Activated CD8-positive, alpha-beta memory T cell treated with anti-CD3 and anti-CD28 coated beads, Interleukin-2, amount 10 ng/mL, durations not matched to agents 7 days and 5 days (primary cell): ENCODE data around the gene KLF13. TPM values are rescaled to one million over a fixed set of nuclear protein-coding genes. Genes with fewer than 3 reads are reported as not detected.
A peak's percentile ranks its signal among the peaks of the same experiment; 100 is the strongest.

Source experiments
- ATAC-seq: fragments of 150-1000 bp; cut with Tn5 transposase; one replicate; pipeline ENCODE4 v1.10.0; 2021; ENCODE audit warnings: moderate library complexity
- CTCF ChIA-PET: fragments of 350-600 bp; sonication (Branson Sonifier 250); formaldehyde crosslinking; loops from one replicate; lab custom pipeline; 2021; ENCODE audit warnings: antibody characterized with exemption; lab: Charles Lee
- DNase-seq: peaks from one replicate; pipeline ENCODE4 v3.0.0-alpha.2; 2020
- H3K27ac Mint-ChIP-seq: one replicate; pipeline ENCODE4 v1.8.0; 2021; ENCODE audit warnings: mild to moderate bottlenecking, mixed read lengths
- H3K27me3 Mint-ChIP-seq: one replicate; pipeline ENCODE4 v1.8.0; 2021; ENCODE audit warnings: mixed read lengths
- H3K36me3 Mint-ChIP-seq: one replicate; pipeline ENCODE4 v1.8.0; 2021; ENCODE audit warnings: mild to moderate bottlenecking, mixed read lengths
- H3K4me1 Mint-ChIP-seq: one replicate; pipeline ENCODE4 v1.8.0; 2021; ENCODE audit warnings: mixed read lengths
- H3K4me3 Mint-ChIP-seq: one replicate; pipeline ENCODE4 v1.8.0; 2021; ENCODE audit warnings: mild to moderate bottlenecking, moderate library complexity, mixed read lengths
- H3K9me3 Mint-ChIP-seq: one replicate; pipeline ENCODE4 v1.8.0; 2022; ENCODE audit warnings: low read depth, mixed read lengths
- total RNA-seq, 2 experiments: library from RNA; stranded (reverse); gene quantifications; one replicate each; pipeline ENCODE4 v1.2.3, GENCODE V29; 2021

KLF13 gene
- total RNA-seq, 2 experiments from 2014 or later: 163 to 206 TPM

DNA sequence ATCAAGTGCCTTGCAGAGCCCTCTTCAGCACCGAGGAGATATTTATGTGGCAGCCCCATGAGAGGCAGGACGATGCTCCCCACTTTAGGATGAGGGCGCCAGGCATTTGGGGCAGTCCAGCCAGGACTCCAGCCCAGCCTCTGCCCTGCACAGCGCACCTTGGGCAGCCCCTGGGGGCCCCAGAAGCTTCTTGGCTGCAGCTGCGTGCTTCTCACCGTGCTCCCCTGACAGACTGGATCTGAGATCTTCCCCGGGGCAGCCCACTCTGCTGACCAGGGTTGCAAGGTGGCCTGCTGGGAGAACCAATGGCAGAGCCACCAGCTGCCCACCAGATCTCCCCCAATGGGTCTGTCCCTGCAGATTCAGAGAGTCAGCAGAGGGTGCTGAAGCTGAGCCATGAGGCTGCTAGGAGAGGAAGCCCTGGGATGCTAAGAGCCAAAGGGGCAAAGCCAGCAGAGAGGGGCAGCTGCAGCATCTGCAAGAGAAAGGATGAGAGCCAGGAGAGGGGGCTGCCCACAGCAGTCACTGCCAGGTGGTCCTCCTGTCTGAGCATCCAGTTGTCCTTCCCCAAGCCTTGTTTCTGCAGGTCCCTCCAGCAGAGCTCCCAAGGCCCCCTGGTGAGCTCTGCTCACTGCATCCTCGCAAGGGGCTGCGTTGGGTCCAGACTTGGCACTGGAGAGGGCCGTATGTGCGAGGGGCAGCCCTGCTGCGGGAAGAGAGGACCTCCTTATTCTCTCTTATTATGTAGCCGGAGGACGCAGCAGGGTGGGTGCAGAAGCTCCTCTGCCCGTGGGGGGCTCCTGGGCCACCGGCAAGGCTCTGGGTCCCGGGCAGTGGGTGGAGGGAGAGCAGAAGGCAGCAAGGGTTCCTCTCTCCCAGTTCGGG is 14.7 kb upstream of the KLF13 start:
- CTCF ChIA-PET: interaction anchor here (1.2 kb wide), 1 partner anchor 128 kb away, joined by 4 read pairs; no protein-coding TSS in a partner anchor
- peak; percentile 23 for DNase-seq
- no peak for ATAC-seq
- H3K27me3 Mint-ChIP-seq: peaks cover 4% of the 10 kb centered on the region
- H3K9me3 Mint-ChIP-seq: peaks cover 2% of the 10 kb centered on the region
- H3K4me3 Mint-ChIP-seq: no peak overlapping the region
- H3K36me3 Mint-ChIP-seq: peaks cover 1% of the 10 kb centered on the region
- H3K27ac Mint-ChIP-seq: no peak overlapping the region
- H3K4me1 Mint-ChIP-seq: peaks cover 16% of the 10 kb centered on the region

GRCh38 chr15:31313223-31313622 is 13.4 kb upstream of the KLF13 start:
- Mint-ChIP-seq H3K36me3 (peaks cover 1% of the 10 kb centered on the region), H3K27me3 (no peaks in the 10 kb centered on the region), H3K9me3 (peaks cover 2% of the 10 kb centered on the region), H3K4me1 (peaks cover 26% of the 10 kb centered on the region), H3K27ac (no peak overlapping the region), H3K4me3 (no peak overlapping the region)
- DNase-seq: no peak
- ATAC-seq: no peak
- CTCF ChIA-PET: interaction anchor here (1.2 kb wide), 1 partner anchor 127 kb away, joined by 4 read pairs; no protein-coding TSS in a partner anchor

GRCh38 chr15:31314380-31314779 is 12.3 kb upstream of the KLF13 start:
- H3K4me3 Mint-ChIP-seq: no peak overlapping the region
- DNase-seq (no peak), ATAC-seq (no peak)
- peaks cover 2% of the 10 kb centered on the region for H3K9me3 Mint-ChIP-seq
- peaks cover 1% of the 10 kb centered on the region for H3K36me3 Mint-ChIP-seq
- no peak overlapping the region for H3K27ac Mint-ChIP-seq
- H3K27me3 Mint-ChIP-seq: no peaks in the 10 kb centered on the region
- CTCF ChIA-PET: no interaction called here
- H3K4me1 Mint-ChIP-seq: peaks cover 28% of the 10 kb centered on the region

DNA sequence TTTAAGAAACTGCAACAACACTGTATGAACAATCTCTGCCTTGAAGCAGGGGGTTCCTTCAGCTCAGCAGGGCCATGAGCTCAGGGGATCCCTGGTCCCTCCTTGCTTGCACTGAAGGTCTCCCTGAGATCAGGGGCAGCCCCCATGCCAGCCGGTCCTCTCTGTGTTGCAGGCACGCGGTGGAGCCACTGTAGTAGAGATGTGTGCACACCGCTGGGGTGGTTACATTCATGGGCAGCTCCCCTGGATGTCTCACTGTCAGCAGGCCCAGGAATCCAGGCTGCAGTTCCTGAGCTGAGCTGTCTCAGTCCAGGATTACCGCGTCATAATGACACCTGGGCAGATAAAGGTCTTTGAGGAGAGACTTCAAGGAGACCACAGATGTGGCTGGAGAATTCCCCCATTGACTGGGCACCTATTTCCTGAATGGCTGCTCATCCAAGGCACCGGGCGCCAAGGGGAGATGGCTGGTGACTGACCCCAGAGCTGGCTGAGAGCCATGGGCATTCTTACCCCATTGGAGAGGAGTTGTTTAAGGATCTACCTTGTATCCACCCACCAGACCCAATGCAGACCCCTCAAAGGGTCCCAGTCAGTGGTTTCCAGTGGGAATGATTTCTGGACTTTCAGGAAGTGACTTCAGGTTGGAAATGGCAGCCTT is 10.4 kb upstream of the KLF13 start:
- ATAC-seq: no peak
- peaks cover 1% of the 10 kb centered on the region for H3K36me3 Mint-ChIP-seq
- H3K9me3 Mint-ChIP-seq: peaks cover 4% of the 10 kb centered on the region
- DNase-seq: no peak
- H3K27me3 Mint-ChIP-seq: no peaks in the 10 kb centered on the region
- no peak overlapping the region for H3K27ac Mint-ChIP-seq
- CTCF ChIA-PET: interaction anchor here (1.1 to 2.0 kb wide), 4 partner anchors 10 to 173 kb away, joined by 3 to 5 read pairs (median 4); no protein-coding TSS in a partner anchor
- peaks cover 39% of the 10 kb centered on the region for H3K4me1 Mint-ChIP-seq
- H3K4me3 Mint-ChIP-seq: no peak overlapping the region

- Mint-ChIP-seq H3K4me3 (no peak overlapping the region), H3K27ac (no peak overlapping the region), H3K4me1 (peaks cover 43% of the 10 kb centered on the region), H3K27me3 (no peaks in the 10 kb centered on the region), H3K36me3 (peaks cover 1% of the 10 kb centered on the region), H3K9me3 (peaks cover 6% of the 10 kb centered on the region)
- no peak for DNase-seq
- CTCF ChIA-PET: interaction anchor here (1.1 to 2.0 kb wide), 4 partner anchors 9 to 172 kb away, joined by 3 to 5 read pairs (median 4); no protein-coding TSS in a partner anchor
- no peak for ATAC-seq
Measured at GRCh38 chr15:31317017-31317416, 9.6 kb upstream of the KLF13 start.

GRCh38 chr15:31317421-31318327 is 9.0 kb upstream of the KLF13 start:
- H3K4me3 Mint-ChIP-seq: no peak overlapping the region
- CTCF ChIA-PET: interaction anchor here (1.1 to 2.0 kb wide), 3 partner anchors 103 to 171 kb away, joined by 3 to 5 read pairs (median 4); no protein-coding TSS in a partner anchor
- no peak for ATAC-seq
- H3K27me3 Mint-ChIP-seq: no peaks in the 10 kb centered on the region
- no peak overlapping the region for H3K27ac Mint-ChIP-seq
- H3K9me3 Mint-ChIP-seq: peaks cover 6% of the 10 kb centered on the region
- H3K4me1 Mint-ChIP-seq: peaks cover 43% of the 10 kb centered on the region
- peaks cover 1% of the 10 kb centered on the region for H3K36me3 Mint-ChIP-seq
- DNase-seq: no peak

DNA sequence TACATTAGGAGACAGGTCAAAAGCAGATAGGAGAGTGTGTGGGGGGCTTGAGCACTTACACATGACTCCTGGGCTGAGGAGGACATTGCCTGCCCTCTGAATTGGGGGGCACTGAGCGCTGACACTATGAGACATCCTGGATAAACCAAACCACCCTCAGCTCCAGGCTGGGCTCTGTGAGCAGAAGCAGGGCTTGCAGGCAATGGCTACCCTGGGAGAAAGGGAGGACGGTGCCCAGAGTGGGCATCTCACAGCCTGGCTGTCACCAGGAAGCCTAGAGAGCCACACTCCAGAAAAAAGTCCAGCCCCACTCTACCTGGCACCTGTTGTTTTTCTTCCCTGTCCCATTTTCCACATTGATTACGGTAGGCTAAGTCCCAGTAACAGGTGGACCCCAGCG is 8.2 kb upstream of the KLF13 start:
- peaks cover 44% of the 10 kb centered on the region for H3K4me1 Mint-ChIP-seq
- no peak overlapping the region for H3K4me3 Mint-ChIP-seq
- H3K9me3 Mint-ChIP-seq: peaks cover 6% of the 10 kb centered on the region

GRCh38 chr15:31320022-31320421 is 6.6 kb upstream of the KLF13 start:
- DNase-seq: no peak
- CTCF ChIA-PET: interaction anchor here (0.7 to 1.1 kb wide), 2 partner anchors 104 to 107 kb away, joined by 3 read pairs; no protein-coding TSS in a partner anchor
- H3K27ac Mint-ChIP-seq: no peak overlapping the region
- H3K4me1 Mint-ChIP-seq: peaks cover 56% of the 10 kb centered on the region
- H3K4me3 Mint-ChIP-seq: no peak overlapping the region
- no peak for ATAC-seq
- H3K36me3 Mint-ChIP-seq: no peaks in the 10 kb centered on the region
- no peaks in the 10 kb centered on the region for H3K27me3 Mint-ChIP-seq
- H3K9me3 Mint-ChIP-seq: peaks cover 4% of the 10 kb centered on the region

More for the DNA sequence above, 8.2 kb upstream of the KLF13 start:
- CTCF ChIA-PET: no interaction called here
- H3K27me3 Mint-ChIP-seq: no peaks in the 10 kb centered on the region
- DNase-seq: no peak
- no peaks in the 10 kb centered on the region for H3K36me3 Mint-ChIP-seq
- no peak for ATAC-seq
- no peak overlapping the region for H3K27ac Mint-ChIP-seq

DNA sequence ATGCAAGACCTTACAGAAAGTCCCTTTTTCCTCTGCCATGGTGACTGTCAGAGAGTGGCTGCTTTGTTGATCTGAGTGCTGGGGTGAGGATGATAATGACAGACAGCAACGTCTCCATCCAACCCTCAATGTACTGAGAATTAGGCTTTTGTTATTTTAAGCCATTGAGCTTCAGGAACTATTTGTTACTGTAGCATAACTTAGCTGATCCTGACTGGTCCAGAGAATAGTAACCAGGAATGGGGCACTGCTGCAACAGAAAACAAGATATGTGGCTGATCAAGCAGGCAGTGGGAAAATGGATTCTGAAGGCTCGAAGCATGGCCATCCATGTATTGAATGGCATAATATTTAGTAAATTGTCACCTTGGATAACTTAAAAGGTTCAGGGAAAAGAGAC is 5.2 kb upstream of the KLF13 start:
- H3K27me3 Mint-ChIP-seq: no peaks in the 10 kb centered on the region
- CTCF ChIA-PET: no interaction called here
- H3K36me3 Mint-ChIP-seq: no peaks in the 10 kb centered on the region
- H3K4me1 Mint-ChIP-seq: peaks cover 54% of the 10 kb centered on the region
- no peak for ATAC-seq
- H3K27ac Mint-ChIP-seq: no peak overlapping the region
- H3K4me3 Mint-ChIP-seq: no peak overlapping the region
- no peak for DNase-seq
- peaks cover 4% of the 10 kb centered on the region for H3K9me3 Mint-ChIP-seq

DNA sequence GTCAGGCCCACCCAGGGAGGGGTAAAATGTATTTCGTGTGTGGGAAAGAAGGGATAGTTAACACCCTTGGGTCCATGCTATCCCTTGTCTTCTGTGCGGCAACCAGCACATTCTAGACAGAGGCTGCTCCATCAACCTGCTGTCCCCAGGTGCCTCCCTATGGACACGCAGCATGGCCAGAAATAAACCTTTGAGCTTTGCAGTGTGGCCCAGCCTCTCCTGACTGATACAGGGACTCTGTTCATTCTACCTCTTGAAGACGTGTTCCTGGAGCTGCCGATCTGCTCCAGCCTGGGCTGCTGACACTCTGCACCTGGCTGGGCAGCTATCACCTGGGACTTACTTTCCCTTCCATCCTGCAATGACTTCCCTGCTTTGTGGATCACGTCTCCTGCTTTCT is 4.1 kb upstream of the KLF13 start:
- CTCF ChIA-PET: interaction anchor here (1.8 kb wide), 1 partner anchor 44 kb away, joined by 4 read pairs; no protein-coding TSS in a partner anchor
- DNase-seq (no peak), ATAC-seq (no peak)
- no peaks in the 10 kb centered on the region for H3K27me3 Mint-ChIP-seq
- peaks cover 4% of the 10 kb centered on the region for H3K9me3 Mint-ChIP-seq
- peaks cover 43% of the 10 kb centered on the region for H3K4me1 Mint-ChIP-seq
- H3K27ac Mint-ChIP-seq: no peak overlapping the region
- H3K4me3 Mint-ChIP-seq: no peak overlapping the region
- H3K36me3 Mint-ChIP-seq: no peaks in the 10 kb centered on the region

DNA sequence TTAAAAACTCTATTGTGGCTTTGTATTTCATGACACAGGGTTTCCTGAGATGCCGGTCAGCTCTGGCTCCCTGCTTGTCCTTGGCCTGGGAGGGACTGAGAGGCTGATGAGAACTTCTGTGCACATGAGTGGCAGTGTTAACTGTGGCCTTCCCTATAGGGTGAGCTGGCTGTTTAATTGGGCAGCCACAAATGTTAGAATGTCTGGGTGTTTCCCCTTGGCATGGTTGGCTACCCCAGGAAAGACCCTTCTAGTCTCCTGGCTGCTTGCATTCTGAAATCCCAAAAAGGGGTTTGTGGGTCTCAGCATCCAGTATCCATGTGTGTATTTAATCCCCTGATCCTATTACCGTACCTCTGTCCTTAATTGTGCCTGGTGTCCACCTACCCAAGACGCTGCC is 3.0 kb upstream of the KLF13 start:
- Mint-ChIP-seq H3K36me3 (peaks cover 4% of the 10 kb centered on the region), H3K27ac (no peak overlapping the region), H3K9me3 (peaks cover 4% of the 10 kb centered on the region), H3K27me3 (no peaks in the 10 kb centered on the region), H3K4me1 (peaks cover 33% of the 10 kb centered on the region), H3K4me3 (no peak overlapping the region)
- DNase-seq (no peak), ATAC-seq (no peak)
- CTCF ChIA-PET: interaction anchor here (1.7 to 4.0 kb wide), 3 partner anchors 20 to 110 kb away, joined by 4 to 24 read pairs (median 4); no protein-coding TSS in a partner anchor

DNA sequence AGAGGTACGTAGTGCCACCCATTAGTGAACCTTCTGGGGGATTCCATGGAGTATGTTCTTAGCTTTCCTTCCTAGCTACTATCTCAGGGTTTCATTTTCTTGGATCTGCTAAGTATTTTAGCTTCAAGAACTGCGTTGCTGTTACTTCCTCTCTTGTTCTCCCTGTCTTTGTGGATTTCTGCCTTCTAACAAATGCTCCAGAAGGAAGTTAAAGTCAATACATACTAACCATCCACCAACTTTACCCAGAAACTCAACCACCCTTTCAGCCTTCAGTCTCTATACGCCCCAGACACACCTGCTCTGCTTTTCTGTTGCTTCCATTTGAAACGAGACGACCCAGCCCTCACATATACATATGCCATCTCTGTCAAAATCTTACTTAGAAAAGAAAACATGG is 2.4 kb upstream of the KLF13 start:
- peaks cover 34% of the 10 kb centered on the region for H3K4me1 Mint-ChIP-seq

More for the DNA sequence above, 2.4 kb upstream of the KLF13 start:
- no peak for ATAC-seq
- CTCF ChIA-PET: interaction anchor here (1.7 to 4.0 kb wide), 3 partner anchors 21 to 110 kb away, joined by 4 to 24 read pairs (median 4); no protein-coding TSS in a partner anchor
- DNase-seq: no peak
- H3K36me3 Mint-ChIP-seq: peaks cover 9% of the 10 kb centered on the region
- peak overlapping the region; percentile 86 for H3K4me3 Mint-ChIP-seq
- no peaks in the 10 kb centered on the region for H3K27me3 Mint-ChIP-seq
- H3K27ac Mint-ChIP-seq: peak overlapping the region; percentile 93
- H3K9me3 Mint-ChIP-seq: peaks cover 4% of the 10 kb centered on the region
